HPDE6-E6E7 (cell line): ENCODE results near the gene RADX.
A peak's percentile ranks its signal among the peaks of the same experiment; 100 is the strongest.

ENCODE experiments used
- DNase-seq: peaks from one replicate; pipeline ENCODE4 v3.0.0; 2011; ENCODE audit warnings: missing footprints; ENCODE audit errors: extremely low spot score

The RADX gene

DNA sequence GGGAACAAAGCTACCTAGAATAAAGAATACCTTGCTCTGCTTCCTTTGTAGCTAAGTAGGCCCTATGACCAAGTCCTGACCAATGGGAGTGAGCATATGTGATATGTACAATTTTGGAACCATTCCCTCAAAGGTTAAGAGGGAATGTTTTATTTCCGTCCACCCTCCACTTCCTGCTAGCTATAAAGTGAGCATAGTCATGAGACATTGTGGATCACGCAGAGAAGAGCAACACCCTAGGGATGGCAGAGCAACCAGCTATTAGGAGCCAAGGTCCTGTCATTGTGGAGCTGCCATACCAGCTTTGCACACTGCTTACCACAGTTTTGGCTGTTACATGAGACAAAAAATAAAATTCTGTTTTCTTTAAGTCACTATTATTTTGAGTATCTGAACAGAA, 68.9 kb downstream of the RADX start:
- DNase-seq: no peak

DNA sequence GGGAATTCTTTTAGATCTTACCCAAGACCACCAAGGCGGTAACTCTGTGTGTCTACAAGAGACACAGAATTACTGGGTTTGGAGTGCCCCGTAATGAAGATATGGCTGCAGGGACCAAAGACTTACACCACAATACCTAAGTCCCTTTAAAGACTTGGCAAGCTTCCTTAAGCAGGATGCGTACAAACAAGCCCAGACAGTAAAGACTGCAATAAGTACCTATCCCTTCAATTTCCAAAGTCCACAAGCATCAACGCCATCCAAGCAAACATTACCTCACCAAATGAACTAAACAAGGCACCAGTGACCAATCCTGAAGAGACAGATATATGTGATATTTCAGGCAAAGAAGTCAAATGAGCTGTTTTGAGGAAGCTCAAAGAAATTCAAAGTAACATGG, 72.4 kb downstream of the RADX start:
- no peak for DNase-seq

DNA sequence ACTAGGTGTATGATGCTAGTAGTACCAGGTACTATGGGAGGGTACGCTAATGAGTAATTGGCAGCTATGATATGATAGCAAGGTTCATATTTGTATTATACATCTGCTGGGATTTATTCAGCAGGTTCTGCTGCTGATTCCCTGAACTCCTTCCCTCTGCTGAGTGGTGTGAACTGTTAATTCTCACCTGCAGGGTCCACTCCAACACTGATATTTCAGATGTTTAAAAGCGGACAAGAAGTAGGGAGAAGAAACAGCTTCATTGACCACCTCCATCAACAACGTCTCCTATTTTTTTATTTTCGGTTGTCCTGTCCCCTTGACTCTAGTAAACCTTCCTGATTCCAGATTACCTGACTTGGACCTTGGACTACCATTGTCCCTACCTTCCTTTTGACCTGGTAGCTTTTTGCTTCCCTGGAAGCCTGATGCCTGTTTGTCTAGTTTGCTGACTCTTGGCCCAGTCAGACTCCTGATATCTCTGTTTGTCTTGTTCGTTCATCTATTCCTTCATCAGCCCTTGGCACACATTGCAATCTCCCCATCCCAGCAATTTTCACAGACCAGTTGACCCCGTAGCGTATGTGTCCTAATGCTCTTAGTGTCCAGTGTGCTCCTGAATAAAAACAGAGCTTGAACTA, 80.8 kb downstream of the RADX start:
- DNase-seq: no peak

DNA sequence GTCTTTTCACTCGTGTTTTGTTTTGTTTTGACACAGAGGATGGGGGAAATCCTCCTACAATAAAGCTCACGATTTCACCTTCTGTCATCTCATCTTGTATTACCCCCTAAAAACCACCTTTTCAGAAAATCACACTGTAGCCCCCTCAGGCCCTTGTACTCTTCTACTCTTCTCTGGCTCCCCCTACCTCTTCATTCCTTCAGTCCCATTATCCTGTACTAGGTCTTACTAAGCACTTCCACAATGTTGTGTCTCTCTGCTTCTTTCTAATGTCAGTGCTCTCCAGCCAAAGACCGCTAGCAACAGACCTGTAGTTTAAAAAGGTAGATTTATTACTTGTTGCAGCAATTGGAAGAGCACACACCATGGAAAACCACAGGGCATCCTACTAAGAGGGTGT, 84.7 kb downstream of the RADX start:
- no peak for DNase-seq

DNA sequence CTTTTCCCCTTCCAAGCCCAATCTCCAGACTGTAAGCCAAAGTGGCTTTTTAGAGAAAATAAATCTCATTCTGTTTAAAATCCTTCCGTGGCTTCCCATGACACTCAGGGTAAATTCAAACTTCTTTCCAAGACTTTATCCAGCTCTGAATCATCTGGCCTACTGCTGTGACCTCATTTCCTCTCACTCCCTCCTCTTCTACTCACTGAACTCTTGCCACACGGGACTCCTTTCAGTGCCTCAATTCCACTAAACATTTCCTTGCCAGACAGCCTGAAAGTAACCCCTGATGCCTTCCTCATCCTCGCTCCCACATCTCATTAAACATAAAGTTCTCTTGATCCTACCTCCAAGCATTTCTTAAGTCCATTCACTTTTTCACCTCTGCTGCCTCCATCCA, 86.9 kb downstream of the RADX start:
- no peak for DNase-seq

DNA sequence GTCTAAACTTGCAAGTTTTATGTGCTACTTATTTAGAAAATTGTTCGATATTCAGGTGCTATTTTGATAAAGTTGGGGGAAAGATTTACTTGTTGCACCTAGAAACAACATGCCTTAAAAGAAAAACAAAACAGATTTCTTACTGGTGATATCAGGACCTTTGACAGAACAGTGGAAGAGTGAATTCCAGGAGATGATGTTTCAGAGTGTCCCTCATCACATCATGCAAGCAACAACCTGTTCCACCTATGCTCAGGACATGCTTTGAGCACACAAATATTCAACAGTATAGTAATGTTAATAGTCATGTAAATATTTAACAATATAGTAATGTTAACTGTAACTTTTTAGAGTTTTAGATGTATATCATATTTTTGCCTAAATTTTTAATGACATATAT, 90.9 kb downstream of the RADX start:
- no peak for DNase-seq

DNA sequence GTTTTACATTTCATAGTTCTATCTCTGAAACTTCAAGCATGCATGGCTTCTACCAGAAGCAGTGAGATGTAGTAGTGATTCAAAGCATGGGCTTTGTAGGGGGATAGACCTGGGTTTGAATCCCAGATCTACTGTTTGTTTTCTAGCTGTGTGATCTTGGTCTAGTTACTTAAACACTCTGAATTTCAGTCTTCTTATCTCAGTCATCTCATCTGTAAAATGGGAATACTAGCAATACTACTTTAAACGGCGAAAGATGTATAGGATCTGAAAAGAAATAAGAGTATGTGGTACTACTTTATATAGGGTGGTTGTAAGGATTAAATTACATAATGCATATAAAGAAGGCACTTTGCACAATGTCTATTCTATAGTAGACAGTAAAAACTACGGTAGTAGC, 94.7 kb downstream of the RADX start:
- DNase-seq: no peak

DNA sequence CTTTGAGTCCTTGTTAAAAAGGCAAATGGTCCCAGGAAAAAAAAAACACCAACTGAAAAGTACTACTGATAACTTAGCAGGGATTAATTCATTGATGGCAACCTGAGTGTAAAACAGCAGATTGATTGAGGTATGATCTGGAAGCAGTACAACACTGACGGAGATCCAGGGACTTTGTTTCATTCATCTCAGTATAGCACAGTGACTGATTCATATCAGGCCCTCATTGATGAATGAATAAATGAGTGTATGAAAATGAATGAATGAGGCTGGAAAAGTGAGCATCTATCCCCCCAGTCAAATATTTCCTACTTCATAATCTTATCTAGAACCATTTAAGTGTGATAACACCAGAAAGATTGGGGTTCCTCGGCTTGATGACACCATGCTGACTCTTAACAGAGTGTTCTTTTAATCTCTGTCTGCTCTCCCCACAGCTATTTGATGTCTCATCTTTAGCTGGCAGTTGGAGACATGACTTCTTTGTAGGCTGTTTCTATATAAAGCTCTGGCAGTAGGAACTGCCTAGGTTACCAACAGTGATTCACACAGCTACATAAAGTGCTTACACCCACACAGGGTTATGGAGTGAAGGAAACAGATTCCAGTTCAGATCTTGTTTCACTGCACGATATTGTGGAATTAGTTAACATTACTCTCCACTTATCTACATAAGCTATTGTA, 96.1 kb downstream of the RADX start:
- peak; percentile 66 for DNase-seq

DNA sequence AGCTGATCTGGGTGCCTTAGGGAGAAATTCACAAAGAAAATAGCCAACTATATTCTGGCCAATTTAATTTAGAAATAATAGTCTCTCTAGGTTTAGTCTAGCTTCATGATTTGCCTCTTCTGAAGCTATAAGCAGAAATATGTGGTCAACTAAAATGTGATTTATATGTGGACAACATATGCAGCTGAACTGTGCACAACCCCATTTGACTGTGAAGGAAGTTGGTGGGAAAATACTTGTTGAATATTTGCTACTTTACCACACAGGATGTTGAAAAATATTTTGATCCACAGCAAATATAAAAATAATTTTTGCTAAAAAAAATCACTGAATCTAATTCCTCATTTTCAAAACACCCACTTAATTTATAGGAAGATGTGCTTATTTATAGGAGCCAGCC, 99.0 kb downstream of the RADX start:
- DNase-seq: no peak

DNA sequence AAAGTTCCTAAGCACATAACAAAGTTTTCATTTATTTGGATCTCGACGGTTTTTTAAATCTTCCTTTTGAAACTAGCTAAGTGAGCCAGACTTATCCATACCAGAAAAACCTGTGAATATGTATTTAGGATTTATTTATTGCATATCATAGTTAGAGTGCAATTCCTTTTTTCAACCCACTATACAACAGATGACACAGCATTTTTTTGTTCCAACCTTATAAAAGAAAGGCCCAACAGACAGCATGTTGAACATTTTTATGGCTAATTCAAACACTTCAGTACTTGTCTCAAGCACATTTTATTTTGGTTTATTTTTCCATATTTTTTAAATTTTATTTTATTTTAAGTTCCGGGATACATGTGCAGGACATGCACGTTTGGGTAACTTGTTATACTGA, 99.6 kb downstream of the RADX start:
- no peak for DNase-seq

DNA sequence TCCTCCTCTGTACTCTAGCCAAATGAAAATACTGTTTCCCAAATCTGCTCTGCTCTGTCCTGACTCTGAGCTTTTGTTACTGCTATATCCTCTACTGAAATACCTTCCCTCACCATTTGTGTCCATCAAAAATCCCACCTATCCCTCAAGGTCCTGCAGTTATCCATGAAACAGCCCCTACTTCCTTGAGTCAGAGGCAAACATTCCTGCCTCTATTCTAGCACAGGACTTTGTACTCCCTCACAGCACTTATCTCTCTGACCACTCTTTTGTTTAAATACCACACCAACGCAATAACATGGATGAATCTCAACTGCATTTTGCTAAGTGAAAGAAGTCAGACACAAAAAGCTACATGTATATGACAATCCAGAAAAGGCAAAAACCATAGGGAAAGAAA, 104.2 kb downstream of the RADX start:
- DNase-seq: no peak

DNA sequence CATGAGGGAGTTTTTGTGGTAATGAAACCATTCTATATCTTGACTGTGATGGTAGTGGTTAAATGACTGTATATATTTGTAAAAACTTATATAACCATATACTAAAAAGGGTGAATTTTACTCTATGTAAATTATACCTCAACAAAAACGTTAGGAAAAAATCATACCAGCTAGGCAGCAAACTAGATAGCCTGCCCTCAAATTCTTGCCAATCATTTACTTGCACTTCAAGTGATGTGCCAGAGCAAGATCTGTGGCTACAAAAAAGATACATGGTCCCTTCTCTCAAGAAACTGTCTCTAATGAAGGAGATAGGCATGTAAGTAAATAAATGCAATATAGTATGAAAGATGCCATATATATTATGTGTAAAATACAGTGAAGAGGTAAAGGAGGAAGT, 104.7 kb downstream of the RADX start:
- DNase-seq: no peak

DNA sequence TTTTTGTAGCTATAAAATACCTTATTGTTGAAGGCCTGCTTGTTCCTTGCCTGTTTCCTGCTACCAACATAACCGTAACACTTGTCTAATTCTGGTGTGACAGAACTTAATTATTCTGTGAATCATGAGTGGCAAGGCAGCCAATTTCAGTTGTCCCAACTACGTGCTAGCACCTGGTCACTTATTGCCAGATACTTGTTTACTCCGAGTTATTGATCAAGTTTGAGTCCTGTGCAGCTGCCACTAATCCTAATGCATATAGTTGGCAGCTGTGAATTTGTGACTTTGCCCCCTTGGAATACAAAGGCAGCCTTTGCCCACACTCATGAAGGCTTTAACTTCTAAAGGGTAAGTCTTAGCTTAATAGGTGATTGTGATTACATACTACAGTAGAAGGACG, 106.9 kb downstream of the RADX start:
- DNase-seq: no peak

DNA sequence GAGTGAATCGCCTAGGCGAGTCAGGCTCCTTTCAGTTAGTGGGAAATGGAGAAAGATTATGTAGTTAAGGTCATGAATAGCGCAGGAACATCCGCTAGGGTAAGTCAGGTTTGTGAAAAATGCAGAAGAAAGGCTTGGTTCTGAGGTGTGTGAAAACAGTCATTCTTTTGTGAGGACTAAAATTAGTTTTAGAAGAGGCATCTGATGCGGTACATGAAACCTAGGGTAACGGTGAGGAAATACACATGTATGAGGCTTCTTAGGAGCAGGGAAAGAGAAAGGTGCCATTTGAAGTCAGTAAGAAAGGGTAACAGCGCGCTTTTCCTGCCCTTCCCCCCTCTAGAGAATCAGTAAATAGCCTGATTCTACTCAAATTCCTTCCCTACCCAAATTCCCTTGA, 114.2 kb downstream of the RADX start:
- no peak for DNase-seq

DNA sequence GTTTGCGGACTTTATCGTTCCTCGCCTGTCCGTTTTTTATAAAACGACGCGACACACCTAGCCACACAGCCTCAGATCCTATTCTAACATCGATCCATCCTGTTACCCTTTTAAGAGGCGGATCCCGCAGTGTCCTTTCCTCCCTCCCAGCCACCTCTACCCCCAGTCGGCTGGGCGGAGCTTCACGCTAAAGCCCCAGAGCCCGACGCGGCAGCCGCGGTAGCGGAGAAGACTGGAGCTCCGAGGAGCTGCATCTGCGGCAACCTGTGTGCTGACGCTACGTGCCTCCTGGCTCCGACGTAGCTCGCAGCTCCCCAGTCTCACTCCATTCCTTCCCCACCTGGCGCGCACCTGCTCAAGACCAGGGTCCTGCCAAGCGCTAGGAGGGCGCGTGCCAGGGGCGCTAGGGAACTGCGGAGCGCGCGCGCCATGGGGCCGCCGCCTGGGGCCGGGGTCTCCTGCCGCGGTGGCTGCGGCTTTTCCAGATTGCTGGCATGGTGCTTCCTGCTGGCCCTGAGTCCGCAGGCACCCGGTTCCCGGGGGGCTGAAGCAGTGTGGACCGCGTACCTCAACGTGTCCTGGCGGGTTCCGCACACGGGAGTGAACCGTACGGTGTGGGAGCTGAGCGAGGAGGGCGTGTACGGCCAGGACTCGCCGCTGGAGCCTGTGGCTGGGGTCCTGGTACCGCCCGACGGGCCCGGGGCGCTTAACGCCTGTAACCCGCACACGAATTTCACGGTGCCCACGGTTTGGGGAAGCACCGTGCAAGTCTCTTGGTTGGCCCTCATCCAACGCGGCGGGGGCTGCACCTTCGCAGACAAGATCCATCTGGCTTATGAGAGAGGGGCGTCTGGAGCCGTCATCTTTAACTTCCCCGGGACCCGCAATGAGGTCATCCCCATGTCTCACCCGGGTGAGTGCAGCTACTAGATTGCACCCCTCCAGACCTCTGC, 115.0 kb downstream of the RADX start, which contains the start of gene RNF128:
Gene RNF128, plus strand, starts transcription at position 217 of the 953 bp plus-strand sequence. Its CDS starts 213 bp downstream, at position 430.
- peak; percentile 51 for DNase-seq

DNA sequence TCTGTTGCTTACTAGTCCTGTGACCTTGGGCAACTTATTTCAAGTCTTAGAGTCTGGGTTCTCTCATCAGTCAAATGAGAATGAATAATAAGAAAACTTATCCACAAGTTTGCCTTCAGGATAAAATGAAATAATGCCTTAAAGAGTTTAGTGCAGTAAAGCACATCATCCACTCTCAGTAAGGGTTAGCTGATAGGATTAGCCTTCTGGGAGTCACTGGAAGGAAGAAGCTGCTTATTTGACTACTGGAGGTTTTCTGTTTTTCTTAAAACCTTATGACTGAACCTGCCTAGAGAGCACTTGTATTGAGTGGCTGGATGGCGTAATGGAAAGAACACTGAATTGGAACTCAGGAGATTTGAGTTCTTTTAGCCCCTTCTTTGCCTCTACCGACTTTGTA, 116.6 kb downstream of the RADX start:
- DNase-seq: no peak
